ENCODE results near the gene USP9X. TPM values are rescaled to one million over a fixed set of nuclear protein-coding genes. Genes with fewer than 3 reads are reported as not detected.

USP9X gene
- polyA plus RNA-seq, 1 of the 3 experiments (the other 2 are of a cell fraction): 13.2 TPM

GRCh38 chrX:41198410-41198809, 113.2 kb downstream of the USP9X start:
- H4K20me1 ChIP-seq (ENCODE audit: insufficient read depth): no peaks in the 10 kb centered on the region
- no peak overlapping the region for H2AFZ ChIP-seq (ENCODE audit: low read depth)
- H3K9me2 ChIP-seq: no peaks in the 10 kb centered on the region
- WGBS (ENCODE audit: low lambda C conversion rate): 92% methylated on average over 1 of the region's 1 CpG
- POLR2A ChIA-PET: no interaction called here
- H3K79me2 ChIP-seq (ENCODE audit: insufficient read depth): no peaks in the 10 kb centered on the region
- no peak overlapping the region for H3K4me2 ChIP-seq
- TF ChIP-seq YY1 (IDR thresholded peaks at IDR 0.05; ENCODE audit: low read depth): no peak
- no peak for TF ChIP-seq TAF1 (IDR thresholded peaks at IDR 0.05; ENCODE audit: borderline replicate concordance, low read depth, low read length)
- TF ChIP-seq EZH2phosphoT487 (IDR thresholded peaks at IDR 0.05; ENCODE audit: borderline replicate concordance, low read depth): no peak
- no peak for TF ChIP-seq TCF12 (IDR thresholded peaks at IDR 0.05)
- TF ChIP-seq USF1 (IDR thresholded peaks at IDR 0.05; ENCODE audit: borderline replicate concordance, low read depth): no peak
- no peak for TF ChIP-seq MEF2A (IDR thresholded peaks at IDR 0.05; ENCODE audit: borderline replicate concordance, low read depth)
- TF ChIP-seq REST (IDR thresholded peaks at IDR 0.05; ENCODE audit: low read depth, low read length): no peak
- no peak for TF ChIP-seq RFX5 (IDR thresholded peaks at IDR 0.05; ENCODE audit: low read length)
- no peak for TF ChIP-seq FOXJ3 (CRISPR knock-in tag; IDR thresholded peaks at IDR 0.05)
- TF ChIP-seq GABPA (IDR thresholded peaks at IDR 0.05; ENCODE audit: low read depth): no peak
- TF ChIP-seq RXRA (IDR thresholded peaks at IDR 0.05; ENCODE audit: borderline replicate concordance, low read depth): no peak
- TF ChIP-seq RCOR1 (IDR thresholded peaks at IDR 0.05; ENCODE audit: low read length): no peak
- no peak for TF ChIP-seq FOSL2 (IDR thresholded peaks at IDR 0.05; ENCODE audit: borderline replicate concordance, low read depth)
- no peak for TF ChIP-seq MXI1 (IDR thresholded peaks at IDR 0.05; ENCODE audit: low read depth, low read length)
- H3K27me3 ChIP-seq (ENCODE audit: insufficient read depth): no peaks in the 10 kb centered on the region
- no peak for DNase-seq
- CTCF ChIA-PET: no interaction called here
- H3K36me3 ChIP-seq (replicated peaks in 1 of 2; ENCODE audit: control insufficient read depth in 1 of 2, insufficient read depth in 2 of 2, low read length in 1 of 2): peaks cover 51 to 82% of the 10 kb centered on the region in 2 experiments
- no peak overlapping the region for H3K4me3 ChIP-seq (ENCODE audit: low read depth in 2 of 2, low read length in 1 of 2)
- H3K4me1 ChIP-seq (ENCODE audit: control insufficient read depth in 1 of 2, insufficient read depth in 2 of 2, low read depth in 1 of 2, low read length in 1 of 2): no peaks in the 10 kb centered on the region
- H3K9me3 ChIP-seq: no peaks in the 10 kb centered on the region; the same call in 1 of the 2 replicates
- no peak overlapping the region for H3K9ac ChIP-seq
- H3F3A ChIP-seq (replicated peaks; ENCODE audit: insufficient read depth): peaks cover 9% of the 10 kb centered on the region
- H3K27ac ChIP-seq (ENCODE audit: low read depth in 2 of 2, low read length in 1 of 2): no peak overlapping the region

- H3K36me3 ChIP-seq (replicated peaks in 1 of 2; ENCODE audit: control insufficient read depth in 1 of 2, insufficient read depth in 2 of 2, low read length in 1 of 2): peaks cover 60 to 88% of the 10 kb centered on the region in 2 experiments
- 96% methylated on average over 7 of the region's 7 CpGs for WGBS (ENCODE audit: low lambda C conversion rate)
- no peak for DNase-seq
- H3K4me2 ChIP-seq: no peak overlapping the region
- H3K9ac ChIP-seq: no peak overlapping the region
- H3K9me3 ChIP-seq: no peaks in the 10 kb centered on the region; the same call in 1 of the 2 replicates
- H3K9me2 ChIP-seq: no peaks in the 10 kb centered on the region
- H3F3A ChIP-seq (replicated peaks; ENCODE audit: insufficient read depth): peaks cover 9% of the 10 kb centered on the region
- H3K27me3 ChIP-seq (ENCODE audit: insufficient read depth): no peaks in the 10 kb centered on the region
- H3K79me2 ChIP-seq (ENCODE audit: insufficient read depth): no peaks in the 10 kb centered on the region
- ChIA-PET CTCF (no interaction called here), POLR2A (no interaction called here)
- no peaks in the 10 kb centered on the region for H4K20me1 ChIP-seq (ENCODE audit: insufficient read depth)
- H3K27ac ChIP-seq (ENCODE audit: low read depth in 2 of 2, low read length in 1 of 2): no peak overlapping the region
- H3K4me1 ChIP-seq (ENCODE audit: control insufficient read depth in 1 of 2, insufficient read depth in 2 of 2, low read depth in 1 of 2, low read length in 1 of 2): no peaks in the 10 kb centered on the region
- H3K4me3 ChIP-seq (ENCODE audit: low read depth in 2 of 2, low read length in 1 of 2): no peak overlapping the region
- no peak overlapping the region for H2AFZ ChIP-seq (ENCODE audit: low read depth)
- TF ChIP-seq YY1 (IDR thresholded peaks at IDR 0.05; ENCODE audit: low read depth) (no peak), ELF1 (IDR thresholded peaks at IDR 0.05) (no peak), FOXM1 (IDR thresholded peaks at IDR 0.05; ENCODE audit: low read depth) (no peak), MEF2A (IDR thresholded peaks at IDR 0.05; ENCODE audit: borderline replicate concordance, low read depth) (no peak), RXRA (IDR thresholded peaks at IDR 0.05; ENCODE audit: borderline replicate concordance, low read depth) (no peak), NFIC (IDR thresholded peaks at IDR 0.05; ENCODE audit: borderline replicate concordance) (no peak), GABPA (IDR thresholded peaks at IDR 0.05; ENCODE audit: low read depth) (no peak), USF1 (IDR thresholded peaks at IDR 0.05; ENCODE audit: borderline replicate concordance, low read depth) (no peak), FOSL2 (IDR thresholded peaks at IDR 0.05; ENCODE audit: borderline replicate concordance, low read depth) (no peak), CTCF (IDR thresholded peaks at IDR 0.05) (no peak), SIN3A (IDR thresholded peaks at IDR 0.05; ENCODE audit: borderline replicate concordance, low read depth, low read length) (no peak), MXI1 (IDR thresholded peaks at IDR 0.05; ENCODE audit: low read depth, low read length) (no peak)
These were observed 115.5 kb downstream of the USP9X start for GRCh38 chrX:41200785-41201184.

Data from SK-N-SH (cell line).